K562 (cell line): ENCODE results near the gene IDH3G.

Experiments used
- KAT8 ChIP-seq: fragments of 450-650 bp; IDR thresholded peaks from 2 replicates; pipeline ENCODE4 v1.6.1; 2016; ENCODE audit warnings: low read depth, mild to moderate bottlenecking
- NBN ChIP-seq: fragments of 450-650 bp; IDR thresholded peaks from 2 replicates; pipeline ENCODE4 v1.6.1; 2016; ENCODE audit warnings: low read depth, mild to moderate bottlenecking
- RAD51 ChIP-seq: fragments of 450-650 bp; IDR thresholded peaks from 2 replicates; pipeline ENCODE4 v1.7.1; 2016; ENCODE audit warnings: low read depth, mild to moderate bottlenecking, borderline replicate concordance
- RBM15 ChIP-seq: fragments of 200-400 bp; formaldehyde crosslinking; IDR thresholded peaks from 2 replicates; pipeline ENCODE4 v1.6.1; 2018; ENCODE audit warnings: mild to moderate bottlenecking, low read length, moderate library complexity; ENCODE audit not compliant: insufficient read depth
- ZBTB7A ChIP-seq: IDR thresholded peaks from 2 replicates; pipeline ENCODE4 v1.6.1; 2011; ENCODE audit warnings: low read depth, mild to moderate bottlenecking, low read length, moderate library complexity, borderline replicate concordance; ENCODE audit not compliant: control insufficient read depth
- TF ChIP-seq, protein P1 (sequence below), 3 experiments: IDR thresholded peaks in 2 of 3; conservative IDR thresholded peaks in 1 of 3; 2 replicates each; pipeline ENCODE4 v1.5.1; 2011 to 2012; ENCODE audit warnings: low read length in 3 of 3, mild to moderate bottlenecking in 3 of 3, control low read depth in 2 of 3, improper control_type of control experiment in 1 of 3, inconsistent platforms in 1 of 3, low read depth in 1 of 3, mixed read lengths in 1 of 3, moderate library complexity in 1 of 3; ENCODE audit not compliant: insufficient read depth in 2 of 3

DNA sequence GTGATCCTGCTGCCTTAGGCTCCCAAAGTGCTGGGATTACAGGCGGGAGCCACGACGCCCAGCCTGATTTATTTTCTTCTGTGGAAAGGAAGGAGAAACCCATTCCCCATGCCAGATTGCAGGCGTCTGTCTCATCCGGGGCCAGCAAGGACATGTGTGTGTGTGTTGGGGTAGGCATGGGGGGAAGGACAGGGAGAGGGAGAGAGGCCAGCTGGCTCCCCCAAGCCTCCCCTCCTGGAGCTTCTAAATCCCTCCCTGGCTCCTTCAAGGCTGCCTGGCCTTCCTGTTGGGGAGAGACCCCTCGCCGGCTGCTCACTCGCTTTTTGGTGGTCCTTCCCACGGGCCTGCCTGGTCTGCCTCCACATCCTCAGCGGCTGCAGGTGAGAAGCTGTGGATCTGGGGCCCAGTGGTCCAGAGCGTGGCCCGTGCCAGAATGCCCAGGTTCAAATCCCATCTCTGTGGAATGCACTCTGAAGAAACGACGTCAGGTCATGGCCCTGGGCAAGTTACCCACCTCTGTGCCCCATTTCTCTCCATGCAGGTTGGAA, 31.5 kb downstream of the IDH3G start:
- TF ChIP-seq ZBTB7A (no peak), RAD51 (no peak), NBN (no peak), RBM15 (no peak), KAT8 (no peak)
- TF ChIP-seq, protein P1, sequence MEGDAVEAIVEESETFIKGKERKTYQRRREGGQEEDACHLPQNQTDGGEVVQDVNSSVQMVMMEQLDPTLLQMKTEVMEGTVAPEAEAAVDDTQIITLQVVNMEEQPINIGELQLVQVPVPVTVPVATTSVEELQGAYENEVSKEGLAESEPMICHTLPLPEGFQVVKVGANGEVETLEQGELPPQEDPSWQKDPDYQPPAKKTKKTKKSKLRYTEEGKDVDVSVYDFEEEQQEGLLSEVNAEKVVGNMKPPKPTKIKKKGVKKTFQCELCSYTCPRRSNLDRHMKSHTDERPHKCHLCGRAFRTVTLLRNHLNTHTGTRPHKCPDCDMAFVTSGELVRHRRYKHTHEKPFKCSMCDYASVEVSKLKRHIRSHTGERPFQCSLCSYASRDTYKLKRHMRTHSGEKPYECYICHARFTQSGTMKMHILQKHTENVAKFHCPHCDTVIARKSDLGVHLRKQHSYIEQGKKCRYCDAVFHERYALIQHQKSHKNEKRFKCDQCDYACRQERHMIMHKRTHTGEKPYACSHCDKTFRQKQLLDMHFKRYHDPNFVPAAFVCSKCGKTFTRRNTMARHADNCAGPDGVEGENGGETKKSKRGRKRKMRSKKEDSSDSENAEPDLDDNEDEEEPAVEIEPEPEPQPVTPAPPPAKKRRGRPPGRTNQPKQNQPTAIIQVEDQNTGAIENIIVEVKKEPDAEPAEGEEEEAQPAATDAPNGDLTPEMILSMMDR (IDR thresholded peaks at IDR 0.05 in 2 of 3, conservative IDR thresholded peaks at IDR 0.05 in 1 of 3; ENCODE audit: insufficient read depth in 2 of 3, low read depth in 1 of 3, low read length in 3 of 3): no peak
